Hepatocyte (in vitro differentiated cells): Measurements from ENCODE around the gene DELE1. TPM values are rescaled to one million over a fixed set of nuclear protein-coding genes. Genes with fewer than 3 reads are reported as not detected.

Source experiments
- DNase-seq: peaks from one replicate; pipeline ENCODE4 v3.0.0-alpha.2; 2016; ENCODE audit warnings: low spot score
- H2AFZ ChIP-seq: fragments of 200-600 bp; sonication (generic); 2 replicates; pipeline ENCODE4 v1.6.0; 2016; ENCODE audit warnings: antibody characterized with exemption, mild to moderate bottlenecking
- H3K27ac ChIP-seq: fragments of 200-600 bp; sonication (generic); 2 replicates; pipeline ENCODE4 v1.5.1; 2016; ENCODE audit warnings: mild to moderate bottlenecking
- H3K27me3 ChIP-seq: fragments of 200-600 bp; sonication (generic); 2 replicates; pipeline ENCODE4 v1.6.1; 2016
- H3K36me3 ChIP-seq: fragments of 200-600 bp; sonication (generic); replicated peaks from 2 replicates; pipeline ENCODE4 v1.5.1; 2016; ENCODE audit warnings: low read depth; ENCODE audit not compliant: insufficient read depth
- H3K4me1 ChIP-seq: fragments of 200-600 bp; sonication (generic); 2 replicates; pipeline ENCODE4 v1.5.1; 2016; ENCODE audit warnings: mild to moderate bottlenecking, moderate library complexity; ENCODE audit not compliant: insufficient read depth
- H3K4me2 ChIP-seq: fragments of 200-600 bp; sonication (generic); 2 replicates; pipeline ENCODE4 v1.6.0; 2016
- H3K4me3 ChIP-seq: fragments of 200-600 bp; sonication (generic); 2 replicates; pipeline ENCODE4 v1.5.1; 2016; ENCODE audit warnings: mild to moderate bottlenecking
- H3K79me2 ChIP-seq: fragments of 200-600 bp; sonication (generic); 2 replicates; pipeline ENCODE4 v1.6.0; 2017; ENCODE audit warnings: mild to moderate bottlenecking
- H3K9me2 ChIP-seq: fragments of 200-600 bp; sonication (generic); replicated peaks from 2 replicates; pipeline ENCODE4 v1.6.0; 2017; ENCODE audit warnings: mild to moderate bottlenecking; ENCODE audit not compliant: insufficient read depth
- H3K9me3 ChIP-seq: fragments of 200-600 bp; sonication (generic); 2 replicates; pipeline ENCODE4 v1.5.1; 2016; ENCODE audit warnings: low read depth, mild to moderate bottlenecking
- H4K20me1 ChIP-seq: fragments of 200-600 bp; sonication (generic); 2 replicates; pipeline ENCODE4 v1.6.0; 2016; ENCODE audit warnings: mild to moderate bottlenecking; ENCODE audit not compliant: insufficient read depth, poor library complexity, severe bottlenecking
- EZH2 ChIP-seq: fragments of 200-600 bp; sonication (generic); IDR thresholded peaks from 2 replicates; pipeline ENCODE4 v1.6.1; 2016; ENCODE audit warnings: antibody characterized with exemption, mild to moderate bottlenecking, borderline replicate concordance
- EZH2phosphoT487 ChIP-seq: fragments of 200-600 bp; sonication (generic); IDR thresholded peaks from one replicate; pipeline ENCODE4 v1.6.1; 2018; ENCODE audit warnings: antibody characterized with exemption, mild to moderate bottlenecking, low read depth, moderate library complexity; ENCODE audit not compliant: unreplicated experiment, severe bottlenecking
- WGBS: methylation state at CpG from one replicate; pipeline ENCODE4 v1.1.6; 2016; ENCODE audit warnings: low lambda C conversion rate; ENCODE audit errors: missing lambda C conversion rate; 5-methylcytosine and 5-hydroxymethylcytosine counted together
- polyA plus RNA-seq: library from polyadenylated mRNA; unstranded; fragments of >200 nt; fragmentation: Nextera tagmentation; extraction: Ambion mirVana; gene quantifications from 2 replicates; pipeline ENCODE4 v1.2.1, GENCODE V29; 2016
- total RNA-seq: library from RNA; depleted of rRNA; stranded (reverse); fragments of >200 nt; gene quantifications from 2 replicates; pipeline ENCODE4 v1.2.3, GENCODE V29; 2014
- TF ChIP-seq, protein P1 (sequence below): fragments of 200-600 bp; sonication (generic); IDR thresholded peaks from 2 replicates; pipeline ENCODE4 v1.5.1; 2016; ENCODE audit warnings: antibody characterized with exemption, mild to moderate bottlenecking; ENCODE audit not compliant: poor library complexity

DELE1 gene
- total and polyA plus RNA-seq, 2 experiments from 2014 or later, result 32.6 to 62.0 TPM

DNA sequence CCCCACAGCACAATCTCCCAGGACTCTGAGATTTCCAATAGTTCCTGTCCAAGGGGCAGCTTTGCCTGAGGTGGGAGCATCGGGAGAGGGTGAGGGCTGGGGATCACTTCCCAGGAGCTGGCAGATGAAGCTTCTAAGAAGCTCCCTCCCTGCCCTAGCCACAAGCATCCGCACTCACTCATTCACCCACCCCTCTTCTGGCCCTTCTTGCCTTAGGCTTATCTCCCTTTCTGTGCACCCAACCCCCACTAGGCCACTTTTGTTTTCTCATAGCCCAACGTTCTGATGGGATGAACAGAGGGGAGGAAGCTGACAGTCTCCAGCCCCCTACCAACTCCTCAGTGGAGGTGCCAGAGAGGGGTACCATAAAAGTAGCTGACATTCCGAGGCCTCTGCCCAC, 41.8 kb upstream of the DELE1 start:
- Histone ChIP-seq H3K27me3 (peaks cover 73% of the 10 kb centered on the region), H3K27ac (no peak overlapping the region), H2AFZ (no peak overlapping the region), H3K4me3 (no peak overlapping the region), H3K4me1 (peaks cover 10% of the 10 kb centered on the region), H3K9me3 (no peaks in the 10 kb centered on the region), H3K4me2 (no peak overlapping the region), H3K36me3 (no peaks in the 10 kb centered on the region), H3K79me2 (no peaks in the 10 kb centered on the region), H3K9me2 (no peaks in the 10 kb centered on the region), H4K20me1 (no peaks in the 10 kb centered on the region)
- no peak for TF ChIP-seq EZH2
- TF ChIP-seq, protein P1, sequence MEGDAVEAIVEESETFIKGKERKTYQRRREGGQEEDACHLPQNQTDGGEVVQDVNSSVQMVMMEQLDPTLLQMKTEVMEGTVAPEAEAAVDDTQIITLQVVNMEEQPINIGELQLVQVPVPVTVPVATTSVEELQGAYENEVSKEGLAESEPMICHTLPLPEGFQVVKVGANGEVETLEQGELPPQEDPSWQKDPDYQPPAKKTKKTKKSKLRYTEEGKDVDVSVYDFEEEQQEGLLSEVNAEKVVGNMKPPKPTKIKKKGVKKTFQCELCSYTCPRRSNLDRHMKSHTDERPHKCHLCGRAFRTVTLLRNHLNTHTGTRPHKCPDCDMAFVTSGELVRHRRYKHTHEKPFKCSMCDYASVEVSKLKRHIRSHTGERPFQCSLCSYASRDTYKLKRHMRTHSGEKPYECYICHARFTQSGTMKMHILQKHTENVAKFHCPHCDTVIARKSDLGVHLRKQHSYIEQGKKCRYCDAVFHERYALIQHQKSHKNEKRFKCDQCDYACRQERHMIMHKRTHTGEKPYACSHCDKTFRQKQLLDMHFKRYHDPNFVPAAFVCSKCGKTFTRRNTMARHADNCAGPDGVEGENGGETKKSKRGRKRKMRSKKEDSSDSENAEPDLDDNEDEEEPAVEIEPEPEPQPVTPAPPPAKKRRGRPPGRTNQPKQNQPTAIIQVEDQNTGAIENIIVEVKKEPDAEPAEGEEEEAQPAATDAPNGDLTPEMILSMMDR, result no peak
- no peak for TF ChIP-seq EZH2phosphoT487
- 25% methylated on average over 4 of the region's 4 CpGs for WGBS
- peak; percentile 2 for DNase-seq

DNA sequence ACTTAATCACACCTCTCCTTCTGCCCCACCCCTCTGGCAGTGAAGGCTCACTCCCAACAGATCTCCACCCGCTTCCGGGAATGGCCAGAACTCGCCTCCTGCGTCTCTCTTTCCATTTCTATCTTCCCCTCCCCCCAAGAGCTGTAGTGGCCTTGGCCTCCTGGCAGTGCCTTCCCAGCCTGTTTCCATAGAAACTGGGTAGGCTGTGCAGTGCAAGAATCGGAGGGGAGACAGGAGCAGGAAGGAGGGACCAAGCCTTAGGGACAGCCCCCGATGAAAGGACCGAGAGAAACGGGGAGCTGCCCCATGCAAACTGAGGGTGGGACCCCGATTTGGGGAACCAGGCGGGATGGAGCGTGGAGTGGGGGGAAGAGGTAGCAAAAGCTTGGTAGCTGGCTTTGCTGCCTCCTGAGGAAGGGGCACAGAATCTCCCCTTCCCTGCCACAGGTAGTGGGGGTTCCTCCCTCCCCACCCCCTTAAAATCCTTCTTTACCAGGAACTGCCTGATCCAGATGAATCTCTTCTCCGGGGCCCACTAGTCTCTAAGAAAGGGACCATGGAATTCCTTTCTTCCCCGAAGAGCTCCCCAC, 41.0 kb upstream of the DELE1 start:
- Histone ChIP-seq H3K27ac (no peak overlapping the region), H3K36me3 (no peaks in the 10 kb centered on the region), H2AFZ (no peak overlapping the region), H3K4me3 (no peak overlapping the region), H3K27me3 (peaks cover 67% of the 10 kb centered on the region), H3K4me1 (peaks cover 6% of the 10 kb centered on the region), H3K79me2 (no peaks in the 10 kb centered on the region), H3K9me2 (no peaks in the 10 kb centered on the region), H3K9me3 (no peaks in the 10 kb centered on the region), H3K4me2 (no peak overlapping the region), H4K20me1 (no peaks in the 10 kb centered on the region)
- TF ChIP-seq EZH2phosphoT487, result no peak
- TF ChIP-seq EZH2, result no peak
- TF ChIP-seq, protein P1, result no peak
- DNase-seq, result peak; percentile 7
- 11% methylated on average over 13 of the region's 13 CpGs for WGBS

DNA sequence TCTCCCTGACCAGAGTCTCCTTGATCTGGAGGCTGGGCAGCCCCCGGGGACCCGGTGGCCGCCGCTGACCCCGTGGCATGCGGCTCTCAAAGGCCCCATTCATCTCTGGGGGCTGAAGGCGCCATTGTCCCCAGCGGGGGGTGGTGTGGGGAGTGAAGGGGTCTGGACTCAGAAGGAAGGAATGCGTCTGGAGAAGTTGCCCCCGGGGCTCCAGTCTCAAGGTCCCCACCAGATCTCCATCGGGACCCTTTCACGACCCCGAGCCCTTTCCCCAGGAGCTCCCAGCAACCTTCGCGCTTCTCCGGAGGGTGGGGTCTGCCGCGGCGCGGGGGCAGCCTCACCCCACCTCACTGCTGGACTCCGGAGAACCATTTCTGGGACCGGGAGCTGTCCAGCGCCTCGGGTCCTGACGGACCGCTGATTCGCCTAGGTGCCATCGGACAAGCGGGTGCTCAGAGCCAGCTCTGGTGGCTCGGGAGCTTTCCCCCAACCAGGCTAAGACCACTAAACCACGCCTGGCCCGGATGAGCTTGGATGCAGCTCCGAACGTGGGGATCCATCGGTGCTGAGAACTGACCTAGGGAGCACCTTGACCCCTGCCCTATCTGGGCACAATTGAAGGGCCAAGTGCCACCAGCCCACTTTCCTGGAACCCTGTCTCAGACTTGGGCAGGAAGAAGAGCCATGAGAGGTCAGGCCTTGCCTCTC, 40.3 kb upstream of the DELE1 start:
- Histone ChIP-seq H3K4me2 (peak overlapping the region; percentile 62), H3K9me3 (no peaks in the 10 kb centered on the region), H3K9me2 (no peaks in the 10 kb centered on the region), H3K27me3 (peaks cover 67% of the 10 kb centered on the region), H2AFZ (no peak overlapping the region), H3K4me3 (no peak overlapping the region), H3K79me2 (no peaks in the 10 kb centered on the region), H3K4me1 (peaks cover 6% of the 10 kb centered on the region), H4K20me1 (no peaks in the 10 kb centered on the region), H3K27ac (no peak overlapping the region), H3K36me3 (no peaks in the 10 kb centered on the region)
- WGBS, result 5% methylated on average over 28 of the region's 35 CpGs
- DNase-seq, result peak; percentile 70
- TF ChIP-seq EZH2phosphoT487 (no peak), EZH2 (peak; percentile 33)

DNA sequence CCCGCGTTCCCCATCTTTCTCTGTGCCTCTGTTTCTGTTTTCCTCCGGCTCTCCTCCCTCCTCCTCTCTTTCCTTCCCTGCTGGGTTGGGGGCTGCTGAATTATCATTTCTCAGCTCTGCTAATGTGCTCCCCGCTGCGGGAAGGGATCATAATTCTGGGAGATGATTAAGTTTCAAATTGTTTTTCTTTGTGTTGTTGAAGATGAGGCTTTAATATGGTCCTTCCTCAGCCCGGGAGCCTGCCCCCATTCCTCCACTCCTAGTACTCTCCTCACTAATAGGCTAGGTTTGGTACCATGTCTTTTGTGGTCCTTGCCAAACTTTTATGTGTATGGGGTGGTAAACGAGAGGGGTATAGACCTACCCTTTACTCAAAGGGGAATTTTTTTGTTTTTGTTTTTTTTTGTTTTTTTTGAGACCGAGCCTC, 39.8 kb upstream of the DELE1 start:
- Histone ChIP-seq H3K27ac (no peak overlapping the region), H3K9me2 (no peaks in the 10 kb centered on the region), H3K4me2 (no peak overlapping the region), H2AFZ (no peak overlapping the region), H3K4me3 (no peak overlapping the region), H3K79me2 (no peaks in the 10 kb centered on the region), H3K27me3 (peaks cover 67% of the 10 kb centered on the region), H3K36me3 (no peaks in the 10 kb centered on the region), H3K9me3 (no peaks in the 10 kb centered on the region), H4K20me1 (no peaks in the 10 kb centered on the region), H3K4me1 (peaks cover 2% of the 10 kb centered on the region)
- 40% methylated on average over 8 of the region's 8 CpGs for WGBS
- TF ChIP-seq, protein P1, result no peak
- TF ChIP-seq EZH2phosphoT487 (no peak), EZH2 (no peak)
- DNase-seq, result no peak
